ENCODE measurements around the gene MRPS9. TPM values are rescaled to one million over a fixed set of nuclear protein-coding genes. Genes with fewer than 3 reads are reported as not detected.

MRPS9 gene
- total and polyA plus RNA-seq, 9 of the 15 experiments (the other 6 are each of a cell fraction or from before 2014, with no cell fraction given) = 46.2 to 143 (median 65.6) TPM

- no peak for TF ChIP-seq ZBTB40 (IDR thresholded peaks at IDR 0.05)
- no peak for TF ChIP-seq ZBTB40 (CRISPR knock-in tag; IDR thresholded peaks at IDR 0.05)
Observed at GRCh38 chr2:105110295-105110829, 72.5 kb downstream of the MRPS9 start (continued).

Data from K562 (cell line).